ENCODE measurements around the gene NEK7. TPM values are rescaled to one million over a fixed set of nuclear protein-coding genes. Genes with fewer than 3 reads are reported as not detected.

The NEK7 gene
- total RNA-seq, 1 donor from 2014 or later = 34.7 TPM

- Mint-ChIP-seq H3K27me3 (ENCODE audit: insufficient read depth, low read depth) (no peaks in the 10 kb centered on the region), H3K4me1 (no peaks in the 10 kb centered on the region), H3K27ac (no peak overlapping the region), H3K36me3 (no peaks in the 10 kb centered on the region), H3K4me3 (no peak overlapping the region), H3K9me3 (no peaks in the 10 kb centered on the region)
- Histone ChIP-seq H3K27me3 (no peaks in the 10 kb centered on the region), H3K9ac (no peak overlapping the region), H3K79me2 (ENCODE audit: low read depth) (no peaks in the 10 kb centered on the region), H3K36me3 (no peaks in the 10 kb centered on the region), H3K4me3 (no peak overlapping the region), H3K9me3 (ENCODE audit: low read depth) (no peaks in the 10 kb centered on the region), H2AFZ (replicated peaks) (no peak overlapping the region), H4K20me1 (ENCODE audit: low read depth) (no peaks in the 10 kb centered on the region), H3K4me1 (no peaks in the 10 kb centered on the region), H3K4me2 (no peak overlapping the region), H3F3A (ENCODE audit: low read depth) (no peaks in the 10 kb centered on the region), H3K27ac (no peak overlapping the region)
- no peak for DNase-seq (ENCODE audit: low spot score)
- TF ChIP-seq EZH2 (IDR thresholded peaks at IDR 0.05) (no peak), CTCF (IDR thresholded peaks at IDR 0.05) (no peak), EZH2phosphoT487 (IDR thresholded peaks at IDR 0.05) (no peak)
Measured at GRCh38 chr1:198352975-198353695, 196.3 kb downstream of the NEK7 start.

- Mint-ChIP-seq H3K27ac (no peak overlapping the region), H3K36me3 (no peaks in the 10 kb centered on the region), H3K27me3 (ENCODE audit: insufficient read depth, low read depth) (no peaks in the 10 kb centered on the region), H3K4me1 (peaks cover 9% of the 10 kb centered on the region), H3K9me3 (no peaks in the 10 kb centered on the region), H3K4me3 (no peak overlapping the region)
- Histone ChIP-seq H2AFZ (replicated peaks) (no peak overlapping the region), H3K79me2 (ENCODE audit: low read depth) (no peaks in the 10 kb centered on the region), H3K27ac (no peak overlapping the region), H3K9me3 (ENCODE audit: low read depth) (no peaks in the 10 kb centered on the region), H3F3A (ENCODE audit: low read depth) (no peaks in the 10 kb centered on the region), H3K4me2 (no peak overlapping the region), H3K4me1 (no peaks in the 10 kb centered on the region), H3K9ac (no peak overlapping the region), H3K4me3 (no peak overlapping the region), H4K20me1 (ENCODE audit: low read depth) (no peaks in the 10 kb centered on the region), H3K27me3 (no peaks in the 10 kb centered on the region), H3K36me3 (no peaks in the 10 kb centered on the region)
- DNase-seq (ENCODE audit: low spot score) = no peak
- TF ChIP-seq EZH2phosphoT487 (IDR thresholded peaks at IDR 0.05) = no peak
- no peak for TF ChIP-seq EZH2 (IDR thresholded peaks at IDR 0.05)
Measured at GRCh38 chr1:198357937-198358336, 201.1 kb downstream of the NEK7 start.

- no peak for TF ChIP-seq EZH2phosphoT487 (IDR thresholded peaks at IDR 0.05)
- TF ChIP-seq CTCF (IDR thresholded peaks at IDR 0.05) = peak; percentile 53
- Histone ChIP-seq H3K4me1 (no peaks in the 10 kb centered on the region), H4K20me1 (ENCODE audit: low read depth) (no peaks in the 10 kb centered on the region), H3K27ac (no peak overlapping the region), H3K36me3 (no peaks in the 10 kb centered on the region), H3K9ac (no peak overlapping the region), H3K79me2 (ENCODE audit: low read depth) (no peaks in the 10 kb centered on the region), H2AFZ (replicated peaks) (no peak overlapping the region), H3K9me3 (ENCODE audit: low read depth) (no peaks in the 10 kb centered on the region), H3K4me2 (no peak overlapping the region), H3K4me3 (no peak overlapping the region), H3K27me3 (no peaks in the 10 kb centered on the region), H3F3A (ENCODE audit: low read depth) (no peaks in the 10 kb centered on the region)
- Mint-ChIP-seq H3K36me3 (no peaks in the 10 kb centered on the region), H3K4me3 (no peak overlapping the region), H3K9me3 (no peaks in the 10 kb centered on the region), H3K4me1 (peaks cover 9% of the 10 kb centered on the region), H3K27ac (no peak overlapping the region), H3K27me3 (ENCODE audit: insufficient read depth, low read depth) (no peaks in the 10 kb centered on the region)
- DNase-seq (ENCODE audit: low spot score) = no peak
Measured at GRCh38 chr1:198359024-198359653, 202.3 kb downstream of the NEK7 start.

- no peaks in the 10 kb centered on the region for H3K9me3 Mint-ChIP-seq
- Histone ChIP-seq H3K9ac (no peak overlapping the region), H3K4me2 (no peak overlapping the region), H3K36me3 (no peaks in the 10 kb centered on the region), H2AFZ (replicated peaks) (no peak overlapping the region), H3K9me3 (ENCODE audit: low read depth) (no peaks in the 10 kb centered on the region), H3F3A (ENCODE audit: low read depth) (no peaks in the 10 kb centered on the region), H3K27ac (no peak overlapping the region), H3K27me3 (no peaks in the 10 kb centered on the region), H4K20me1 (ENCODE audit: low read depth) (no peaks in the 10 kb centered on the region), H3K4me3 (no peak overlapping the region), H3K4me1 (no peaks in the 10 kb centered on the region), H3K79me2 (ENCODE audit: low read depth) (no peaks in the 10 kb centered on the region)
- no peaks in the 10 kb centered on the region for H3K27me3 Mint-ChIP-seq (ENCODE audit: insufficient read depth, low read depth)
- H3K4me1 Mint-ChIP-seq = peaks cover 9% of the 10 kb centered on the region
- no peak overlapping the region for H3K4me3 Mint-ChIP-seq
- no peak for TF ChIP-seq CTCF (IDR thresholded peaks at IDR 0.05)
- TF ChIP-seq EZH2 (IDR thresholded peaks at IDR 0.05) = no peak
- TF ChIP-seq EZH2phosphoT487 (IDR thresholded peaks at IDR 0.05) = no peak
- no peak overlapping the region for H3K27ac Mint-ChIP-seq
- no peak for DNase-seq (ENCODE audit: low spot score)
- no peaks in the 10 kb centered on the region for H3K36me3 Mint-ChIP-seq
Measured at GRCh38 chr1:198360208-198360729, 203.5 kb downstream of the NEK7 start.
